Osteoblast (primary cell): ENCODE results near the gene VANGL2. TPM values are rescaled to one million over a fixed set of nuclear protein-coding genes. Genes with fewer than 3 reads are reported as not detected.

Experiments
- DNase-seq: peaks from one replicate; pipeline ENCODE4 v3.0.0; 2011; ENCODE audit warnings: low spot score, mixed read lengths; ENCODE audit not compliant: insufficient read length; ENCODE audit errors: missing footprints
- H2AFZ ChIP-seq: 2 replicates; pipeline ENCODE4 v1.6.0; 2011; ENCODE audit warnings: mild to moderate bottlenecking, low read length
- H3K27ac ChIP-seq: 2 replicates; pipeline ENCODE4 v1.5.1; 2011; ENCODE audit warnings: mild to moderate bottlenecking, low read depth, low read length, moderate library complexity
- H3K27me3 ChIP-seq: 2 replicates; pipeline ENCODE4 v1.6.0; 2012; ENCODE audit warnings: mild to moderate bottlenecking, control low read depth, inconsistent platforms, low read length, moderate library complexity; ENCODE audit not compliant: insufficient read depth
- H3K36me3 ChIP-seq: 2 replicates; pipeline ENCODE4 v1.5.1; 2011; ENCODE audit warnings: mild to moderate bottlenecking, low read length, control low read depth, moderate library complexity; ENCODE audit not compliant: insufficient read depth
- H3K4me1 ChIP-seq: 2 replicates; pipeline ENCODE4 v1.5.1; 2011; ENCODE audit warnings: mild to moderate bottlenecking, low read length, control low read depth, moderate library complexity; ENCODE audit not compliant: insufficient read depth
- H3K4me2 ChIP-seq: 2 replicates; pipeline ENCODE4 v1.6.0; 2011; ENCODE audit warnings: mild to moderate bottlenecking, low read length; ENCODE audit not compliant: insufficient read depth
- H3K4me3 ChIP-seq: fragments of 200-600 bp; sonication (generic); 3 replicates; pipeline ENCODE4 v1.5.1; 2012; ENCODE audit warnings: mild to moderate bottlenecking, low read length, inconsistent platforms; ENCODE audit not compliant: insufficient read depth
- H3K79me2 ChIP-seq: 2 replicates; pipeline ENCODE4 v1.6.0; 2012; ENCODE audit warnings: mild to moderate bottlenecking, low read length, control low read depth, inconsistent platforms; ENCODE audit not compliant: insufficient read depth
- H3K9me3 ChIP-seq: 2 replicates; pipeline ENCODE4 v1.5.1; 2011; ENCODE audit warnings: low read depth, low read length, control low read depth
- H4K20me1 ChIP-seq: 2 replicates; pipeline ENCODE4 v1.6.0; 2012; ENCODE audit warnings: mild to moderate bottlenecking, low read length, control low read depth; ENCODE audit not compliant: insufficient read depth
- total RNA-seq: library from RNA; depleted of rRNA; stranded (reverse); fragments of >200 nt; gene quantifications from 2 replicates; pipeline ENCODE4 v1.2.3, GENCODE V29; 2012
- TF ChIP-seq, protein P1 (sequence below): IDR thresholded peaks from 2 replicates; pipeline ENCODE4 v1.5.1; 2011; ENCODE audit warnings: mild to moderate bottlenecking, low read depth, low read length, moderate library complexity; ENCODE audit errors: extremely low read depth

VANGL2 gene
- total RNA-seq, 1 donor, result not detected

DNA sequence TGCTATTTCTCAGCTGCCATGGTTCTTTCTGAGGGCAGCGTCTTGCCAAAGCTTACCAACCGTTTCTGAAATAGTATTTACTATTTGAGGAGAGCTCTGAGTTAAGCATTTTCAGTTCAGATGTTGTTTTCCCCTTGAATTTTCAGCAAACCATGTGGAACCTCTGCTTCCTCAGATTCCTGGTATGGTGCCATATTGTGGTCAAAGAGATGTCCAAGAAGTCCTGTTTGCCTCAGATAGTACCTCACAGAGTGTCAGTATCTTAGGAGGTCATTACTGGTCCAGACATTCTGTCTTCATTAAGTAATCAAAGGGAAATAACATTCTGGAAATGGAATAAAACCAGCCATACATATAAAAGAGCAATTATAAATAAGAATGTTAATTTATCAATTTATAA lies 36.6 kb downstream of the VANGL2 start:
- no peak overlapping the region for H3K4me2 ChIP-seq
- no peak overlapping the region for H3K4me3 ChIP-seq
- H3K27me3 ChIP-seq, result peaks cover 5% of the 10 kb centered on the region
- no peaks in the 10 kb centered on the region for H3K36me3 ChIP-seq
- H3K9me3 ChIP-seq, result no peaks in the 10 kb centered on the region
- H3K79me2 ChIP-seq, result no peaks in the 10 kb centered on the region
- TF ChIP-seq, protein P1, sequence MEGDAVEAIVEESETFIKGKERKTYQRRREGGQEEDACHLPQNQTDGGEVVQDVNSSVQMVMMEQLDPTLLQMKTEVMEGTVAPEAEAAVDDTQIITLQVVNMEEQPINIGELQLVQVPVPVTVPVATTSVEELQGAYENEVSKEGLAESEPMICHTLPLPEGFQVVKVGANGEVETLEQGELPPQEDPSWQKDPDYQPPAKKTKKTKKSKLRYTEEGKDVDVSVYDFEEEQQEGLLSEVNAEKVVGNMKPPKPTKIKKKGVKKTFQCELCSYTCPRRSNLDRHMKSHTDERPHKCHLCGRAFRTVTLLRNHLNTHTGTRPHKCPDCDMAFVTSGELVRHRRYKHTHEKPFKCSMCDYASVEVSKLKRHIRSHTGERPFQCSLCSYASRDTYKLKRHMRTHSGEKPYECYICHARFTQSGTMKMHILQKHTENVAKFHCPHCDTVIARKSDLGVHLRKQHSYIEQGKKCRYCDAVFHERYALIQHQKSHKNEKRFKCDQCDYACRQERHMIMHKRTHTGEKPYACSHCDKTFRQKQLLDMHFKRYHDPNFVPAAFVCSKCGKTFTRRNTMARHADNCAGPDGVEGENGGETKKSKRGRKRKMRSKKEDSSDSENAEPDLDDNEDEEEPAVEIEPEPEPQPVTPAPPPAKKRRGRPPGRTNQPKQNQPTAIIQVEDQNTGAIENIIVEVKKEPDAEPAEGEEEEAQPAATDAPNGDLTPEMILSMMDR, result no peak
- H3K4me1 ChIP-seq, result no peaks in the 10 kb centered on the region
- DNase-seq, result no peak
- no peaks in the 10 kb centered on the region for H4K20me1 ChIP-seq
- no peak overlapping the region for H2AFZ ChIP-seq
- H3K27ac ChIP-seq, result no peak overlapping the region

- peak overlapping the region; percentile 72 for H2AFZ ChIP-seq
- no peaks in the 10 kb centered on the region for H3K79me2 ChIP-seq
- TF ChIP-seq, protein P1, result no peak
- peak overlapping the region; percentile 62 for H3K4me2 ChIP-seq
- H3K27ac ChIP-seq, result no peak overlapping the region
- no peaks in the 10 kb centered on the region for H3K9me3 ChIP-seq
- H3K4me1 ChIP-seq, result no peaks in the 10 kb centered on the region
- no peaks in the 10 kb centered on the region for H3K36me3 ChIP-seq
- H4K20me1 ChIP-seq, result no peaks in the 10 kb centered on the region
- H3K27me3 ChIP-seq, result peaks cover 5% of the 10 kb centered on the region
- no peak for DNase-seq
- peak overlapping the region; percentile 40 for H3K4me3 ChIP-seq
These were observed 37.3 kb downstream of the VANGL2 start for GRCh38 chr1:160437432-160438316.

GRCh38 chr1:160438317-160438918 lies 38.1 kb downstream of the VANGL2 start:
- no peaks in the 10 kb centered on the region for H4K20me1 ChIP-seq
- no peaks in the 10 kb centered on the region for H3K9me3 ChIP-seq
- H3K27ac ChIP-seq, result no peak overlapping the region
- H3K4me1 ChIP-seq, result no peaks in the 10 kb centered on the region
- H3K27me3 ChIP-seq, result peaks cover 5% of the 10 kb centered on the region
- no peaks in the 10 kb centered on the region for H3K79me2 ChIP-seq
- peak overlapping the region; percentile 40 for H3K4me3 ChIP-seq
- H2AFZ ChIP-seq, result peak overlapping the region; percentile 72
- DNase-seq, result no peak
- peak overlapping the region; percentile 62 for H3K4me2 ChIP-seq
- H3K36me3 ChIP-seq, result no peaks in the 10 kb centered on the region
- TF ChIP-seq, protein P1, result no peak

GRCh38 chr1:160438935-160439334 lies 38.6 kb downstream of the VANGL2 start:
- Histone ChIP-seq H2AFZ (no peak overlapping the region), H3K27me3 (peaks cover 5% of the 10 kb centered on the region), H3K4me3 (no peak overlapping the region), H3K27ac (no peak overlapping the region), H3K4me1 (no peaks in the 10 kb centered on the region), H3K79me2 (no peaks in the 10 kb centered on the region), H3K9me3 (no peaks in the 10 kb centered on the region), H3K36me3 (no peaks in the 10 kb centered on the region), H3K4me2 (no peak overlapping the region), H4K20me1 (no peaks in the 10 kb centered on the region)
- DNase-seq, result no peak
- TF ChIP-seq, protein P1, result no peak
